NCI-H128 (cell line): Measurements from ENCODE around the gene UNC13C.

Experiments used
- DNase-seq: peaks from one replicate; lab custom pipeline; 2025; ENCODE audit not compliant: unreplicated experiment; lab: John Stamatoyannopoulos, UW

UNC13C gene

GRCh38 chr15:54109014-54109413 is 130.8 kb downstream of the UNC13C start:
- DNase-seq: no peak

- no peak for DNase-seq
Measured at GRCh38 chr15:54119051-54119450, 140.8 kb downstream of the UNC13C start.

- DNase-seq: no peak
Measured at GRCh38 chr15:54120949-54121463, 142.8 kb downstream of the UNC13C start.

GRCh38 chr15:54127574-54127973 is 149.3 kb downstream of the UNC13C start:
- DNase-seq: no peak

- no peak for DNase-seq
Measured at GRCh38 chr15:54131410-54131809, 153.2 kb downstream of the UNC13C start.

GRCh38 chr15:54149115-54149531 is 170.9 kb downstream of the UNC13C start:
- no peak for DNase-seq

- no peak for DNase-seq
Measured at GRCh38 chr15:54150255-54150654, 172.0 kb downstream of the UNC13C start.

- no peak for DNase-seq
Measured at GRCh38 chr15:54159012-54159411, 180.8 kb downstream of the UNC13C start.

- no peak for DNase-seq
Measured at GRCh38 chr15:54187325-54187724, 209.1 kb downstream of the UNC13C start.

- DNase-seq: no peak
Measured at GRCh38 chr15:54197995-54198394, 219.8 kb downstream of the UNC13C start.

- DNase-seq: no peak
Measured at GRCh38 chr15:54206586-54207321, 228.5 kb downstream of the UNC13C start.

GRCh38 chr15:54208786-54209185 is 230.5 kb downstream of the UNC13C start:
- no peak for DNase-seq

GRCh38 chr15:54212635-54213034 is 234.4 kb downstream of the UNC13C start:
- no peak for DNase-seq

- DNase-seq: no peak
Measured at GRCh38 chr15:54226455-54226854, 248.2 kb downstream of the UNC13C start.

- no peak for DNase-seq
Measured at GRCh38 chr15:54227569-54227968, 249.3 kb downstream of the UNC13C start.

- DNase-seq: no peak
Measured at GRCh38 chr15:54250326-54250725, 272.1 kb downstream of the UNC13C start.

GRCh38 chr15:54256190-54256589 is 277.9 kb downstream of the UNC13C start:
- DNase-seq: no peak

GRCh38 chr15:54273928-54274327 is 295.7 kb downstream of the UNC13C start:
- DNase-seq: no peak

GRCh38 chr15:54277834-54278233 is 299.6 kb downstream of the UNC13C start:
- no peak for DNase-seq

GRCh38 chr15:54280726-54281125 is 302.5 kb downstream of the UNC13C start:
- no peak for DNase-seq

GRCh38 chr15:54282228-54282836 is 304.1 kb downstream of the UNC13C start:
- no peak for DNase-seq

GRCh38 chr15:54288049-54288448 is 309.8 kb downstream of the UNC13C start:
- DNase-seq: no peak
